HG03521 (cell line): ENCODE measurements around the gene LRRC7.
"Not testable (repeated sequence)": the region's sequence is repeated elsewhere in the genome, so short reads cannot be mapped to it uniquely, and the experiment has no call there.

Experiments used
- ATAC-seq: cut with Tn5 transposase; IDR thresholded peaks from one replicate; pipeline ENCODE4 v1.9.1; 2021; ENCODE audit warnings: mild to moderate bottlenecking, moderate library complexity; ENCODE audit not compliant: unreplicated experiment

The LRRC7 gene

GRCh38 chr1:70033266-70033873 is 465.6 kb downstream of the LRRC7 start:
- peak; percentile 66 for ATAC-seq

GRCh38 chr1:70033936-70034335 is 466.2 kb downstream of the LRRC7 start:
- ATAC-seq = no peak

GRCh38 chr1:70034403-70034802 is 466.7 kb downstream of the LRRC7 start:
- ATAC-seq = no peak

GRCh38 chr1:70038025-70038424 is 470.3 kb downstream of the LRRC7 start:
- ATAC-seq = no peak

- no peak for ATAC-seq
These were observed 471.8 kb downstream of the LRRC7 start for GRCh38 chr1:70039485-70039884.

GRCh38 chr1:70041317-70042045 is 473.8 kb downstream of the LRRC7 start:
- no peak for ATAC-seq

GRCh38 chr1:70042090-70042731 is 474.5 kb downstream of the LRRC7 start:
- ATAC-seq = no peak

- ATAC-seq = no peak
These were observed 476.1 kb downstream of the LRRC7 start for GRCh38 chr1:70043804-70044203.

GRCh38 chr1:70044832-70045231 is 477.1 kb downstream of the LRRC7 start:
- no peak for ATAC-seq

GRCh38 chr1:70045581-70045980 is 477.9 kb downstream of the LRRC7 start:
- not testable (repeated sequence) for ATAC-seq

GRCh38 chr1:70048336-70049094 is 480.8 kb downstream of the LRRC7 start:
- no peak for ATAC-seq

GRCh38 chr1:70051926-70052325 is 484.2 kb downstream of the LRRC7 start:
- no peak for ATAC-seq

- ATAC-seq = no peak
These were observed 489.8 kb downstream of the LRRC7 start for GRCh38 chr1:70057500-70057899.

GRCh38 chr1:70061231-70061630 is 493.5 kb downstream of the LRRC7 start:
- ATAC-seq = no peak

GRCh38 chr1:70063861-70064260 is 496.1 kb downstream of the LRRC7 start:
- ATAC-seq = no peak

GRCh38 chr1:70066711-70067110 is 499.0 kb downstream of the LRRC7 start:
- no peak for ATAC-seq

- no peak for ATAC-seq
These were observed 503.9 kb downstream of the LRRC7 start for GRCh38 chr1:70071601-70072000.

GRCh38 chr1:70072231-70072751 is 504.6 kb downstream of the LRRC7 start:
- no peak for ATAC-seq

GRCh38 chr1:70075761-70076160 is 508.0 kb downstream of the LRRC7 start:
- ATAC-seq = no peak

- ATAC-seq = no peak
These were observed 509.3 kb downstream of the LRRC7 start for GRCh38 chr1:70077066-70077465.

GRCh38 chr1:70079546-70079945 is 511.8 kb downstream of the LRRC7 start:
- no peak for ATAC-seq
